A549 (cell line): Measurements from ENCODE around the gene MRPL16. TPM values are rescaled to one million over a fixed set of nuclear protein-coding genes. Genes with fewer than 3 reads are reported as not detected.

Experiments used
- ATAC-seq, 2 experiments: fragments of 200-7000 bp in 1 of 2; fragments of >200 bp in 1 of 2; cut with Nextera tagmentation in 1 of 2; cut with Tn5 transposase in 1 of 2; 3 replicates each; pipeline versions ENCODE4 v1.8.0 to v1.9.1; 2018 to 2020; ENCODE audit warnings: mild to moderate bottlenecking in 1 of 2, moderate library complexity in 1 of 2
- CTCF ChIA-PET: fragments of 300-600 bp; sonication (Branson Sonifier 250); formaldehyde crosslinking; extraction: SDS; loops from one replicate; lab custom pipeline; 2021; ENCODE audit warnings: antibody characterized with exemption, inconsistent platforms; lab: Yijun Ruan, JAX
- POLR2A ChIA-PET: fragments of 350-600 bp; formaldehyde crosslinking; extraction: SDS; loops from one replicate; lab custom pipeline; 2021; ENCODE audit warnings: antibody characterized with exemption, inconsistent platforms; lab: Yijun Ruan, JAX
- DNase-seq, 2 experiments: peaks; one replicate each; pipeline versions ENCODE4 v3.0.0 to v3.0.0-alpha.2; 2011 to 2016; ENCODE audit warnings: low read depth in 1 of 2, low spot score in 1 of 2
- FAIRE-seq: peaks from 2 replicates; lab custom pipeline; 2011; peaks lifted over from hg19 to GRCh38; lab: Jason Lieb, UNC
- H3K27ac ChIP-seq, 2 experiments: fragments of >200 bp; sonication (Bioruptor Twin); formaldehyde crosslinking; 3 replicates each; pipeline ENCODE4 v1.5.1; 2016 to 2017
- H3K4me1 ChIP-seq: fragments of >200 bp; sonication (Bioruptor Twin); formaldehyde crosslinking; 3 replicates; pipeline ENCODE4 v1.6.1; 2016
- H3K4me2 ChIP-seq: fragments of >200 bp; sonication (Bioruptor Twin); formaldehyde crosslinking; 3 replicates; pipeline ENCODE4 v1.6.1; 2016
- H3K4me3 ChIP-seq: fragments of >200 bp; sonication (Bioruptor Twin); formaldehyde crosslinking; 3 replicates; pipeline ENCODE4 v1.5.1; 2016
- H3K9me3 ChIP-seq: fragments of >200 bp; sonication (Bioruptor Twin); formaldehyde crosslinking; 3 replicates; pipeline ENCODE4 v1.6.1; 2016
- CHD4 ChIP-seq: fragments of 200-600 bp; sonication (generic); IDR thresholded peaks from 2 replicates; pipeline ENCODE4 v1.6.1; 2016; ENCODE audit warnings: antibody characterized with exemption, mild to moderate bottlenecking, borderline replicate concordance
- EP300 ChIP-seq, 2 experiments: fragments of >200 bp; sonication (Bioruptor Twin); formaldehyde crosslinking; IDR thresholded peaks; 2 replicates in 1 of 2; 3 replicates in 1 of 2; pipeline ENCODE4 v1.6.1; 2016 to 2017
- FOXS1 ChIP-seq: fragments of 250-450 bp; sonication (Bioruptor Pico); IDR thresholded peaks from 2 replicates; pipeline ENCODE4 v1.5.0; 2020; ENCODE audit warnings: mild to moderate bottlenecking, moderate library complexity
- HEYL ChIP-seq: fragments of 250-450 bp; sonication (Bioruptor Pico); IDR thresholded peaks from 2 replicates; pipeline ENCODE4 v1.8.0; 2021; ENCODE audit warnings: mild to moderate bottlenecking, moderate library complexity
- HOXA7 ChIP-seq: fragments of 250-450 bp; sonication (Bioruptor Pico); IDR thresholded peaks from 2 replicates; pipeline ENCODE4 v1.5.0; 2020; ENCODE audit warnings: mild to moderate bottlenecking, moderate library complexity
- HOXB13 ChIP-seq: fragments of 250-450 bp; sonication (Bioruptor Pico); IDR thresholded peaks from 2 replicates; pipeline ENCODE4 v1.5.0; 2020; ENCODE audit warnings: low read depth, mild to moderate bottlenecking, moderate library complexity
- JUN ChIP-seq, 2 experiments: fragments of >200 bp; sonication (Bioruptor Twin); formaldehyde crosslinking; IDR thresholded peaks; 2 replicates in 1 of 2; 3 replicates in 1 of 2; pipeline ENCODE4 v1.6.1; 2016 to 2017
- JUNB ChIP-seq: fragments of >200 bp; sonication (Bioruptor Twin); formaldehyde crosslinking; IDR thresholded peaks from 2 replicates; pipeline ENCODE4 v1.6.1; 2016
- KDM1A ChIP-seq: fragments of 200-600 bp; sonication (generic); IDR thresholded peaks from 2 replicates; pipeline ENCODE4 v1.6.1; 2016; ENCODE audit warnings: low read depth, mild to moderate bottlenecking
- MAFK ChIP-seq: fragments of 450-650 bp; IDR thresholded peaks from 2 replicates; pipeline ENCODE4 v1.6.1; 2014; ENCODE audit not compliant: partially characterized antibody
- NR3C1 ChIP-seq: fragments of >200 bp; sonication (Bioruptor Twin); formaldehyde crosslinking; IDR thresholded peaks from 3 replicates; pipeline ENCODE4 v1.6.1; 2017
- POLR2A ChIP-seq: IDR thresholded peaks from 2 replicates; pipeline ENCODE4 v1.6.1; 2012; ENCODE audit warnings: mild to moderate bottlenecking, low read length
- POLR2AphosphoS2 ChIP-seq: conservative IDR thresholded peaks from 2 replicates; pipeline ENCODE4 v1.6.1; 2012; ENCODE audit warnings: low read length, improper control_type of control experiment, inconsistent platforms
- RAD21 ChIP-seq, 2 experiments: fragments of >200 bp in 1 of 2; sonication (Bioruptor Twin) in 1 of 2; formaldehyde crosslinking in 1 of 2; IDR thresholded peaks in 1 of 2; conservative IDR thresholded peaks in 1 of 2; 2 replicates in 1 of 2; 3 replicates in 1 of 2; pipeline ENCODE4 v1.6.1; 2012 to 2018; ENCODE audit warnings: inconsistent platforms in 1 of 2
- RARB ChIP-seq: fragments of 250-450 bp; sonication (Bioruptor Pico); IDR thresholded peaks from 2 replicates; pipeline ENCODE4 v1.8.0; 2021; ENCODE audit warnings: mild to moderate bottlenecking, moderate library complexity
- ZSCAN20 ChIP-seq: fragments of 250-450 bp; sonication (Bioruptor Pico); IDR thresholded peaks from 2 replicates; pipeline ENCODE4 v1.8.0; 2022; ENCODE audit warnings: mild to moderate bottlenecking, moderate library complexity
- WGBS: methylation state at CpG from one replicate; pipeline ENCODE4 v1.1.6; 2017; ENCODE audit errors: missing lambda C conversion rate; 5-methylcytosine and 5-hydroxymethylcytosine counted together
- polyA plus RNA-seq, 4 experiments: library from polyadenylated mRNA; depleted of rRNA in 3 of 4; stranded (reverse); fragments of >200 nt; fragmentation: RNase III in 1 of 4; extraction: RNeasy Plus Mini Kit Qiagen cat#74134 plus additional on column Dnase treatment in 1 of 4; gene quantifications; 2 replicates in 3 of 4; 3 replicates in 1 of 4; pipeline ENCODE4 v1.2.3, GENCODE V29; 2011 to 2017
- TF ChIP-seq, protein P1 (sequence below): fragments of >200 bp; sonication (Bioruptor Twin); formaldehyde crosslinking; IDR thresholded peaks from 3 replicates; pipeline ENCODE4 v1.6.1; 2016
- TF ChIP-seq, protein P2 (sequence below): fragments of 150-350 bp; IDR thresholded peaks from 2 replicates; pipeline ENCODE4 v1.6.1; 2014; ENCODE audit warnings: low read depth, mild to moderate bottlenecking, low read length
- TF ChIP-seq, protein P3 (sequence below): fragments of 250-450 bp; sonication (Bioruptor Pico); IDR thresholded peaks from 2 replicates; pipeline ENCODE4 v1.5.0; 2021; ENCODE audit warnings: mild to moderate bottlenecking, moderate library complexity, borderline replicate concordance
- TF ChIP-seq, protein P4 (sequence below): IDR thresholded peaks from 2 replicates; pipeline ENCODE4 v1.6.1; 2012
- TF ChIP-seq, protein P5 (sequence below): fragments of >200 bp; sonication (Bioruptor Twin); formaldehyde crosslinking; IDR thresholded peaks from 3 replicates; pipeline ENCODE4 v1.5.1; 2016
- TF ChIP-seq, protein P6 (sequence below): fragments of 250-450 bp; sonication (Bioruptor Pico); IDR thresholded peaks from 2 replicates; pipeline ENCODE4 v1.5.0; 2020; ENCODE audit warnings: low read depth, mild to moderate bottlenecking, moderate library complexity

The MRPL16 gene
- polyA plus RNA-seq, 2 of the 4 experiments (the other 2 are of a cell fraction) = 57.3 to 77.7 TPM

DNA sequence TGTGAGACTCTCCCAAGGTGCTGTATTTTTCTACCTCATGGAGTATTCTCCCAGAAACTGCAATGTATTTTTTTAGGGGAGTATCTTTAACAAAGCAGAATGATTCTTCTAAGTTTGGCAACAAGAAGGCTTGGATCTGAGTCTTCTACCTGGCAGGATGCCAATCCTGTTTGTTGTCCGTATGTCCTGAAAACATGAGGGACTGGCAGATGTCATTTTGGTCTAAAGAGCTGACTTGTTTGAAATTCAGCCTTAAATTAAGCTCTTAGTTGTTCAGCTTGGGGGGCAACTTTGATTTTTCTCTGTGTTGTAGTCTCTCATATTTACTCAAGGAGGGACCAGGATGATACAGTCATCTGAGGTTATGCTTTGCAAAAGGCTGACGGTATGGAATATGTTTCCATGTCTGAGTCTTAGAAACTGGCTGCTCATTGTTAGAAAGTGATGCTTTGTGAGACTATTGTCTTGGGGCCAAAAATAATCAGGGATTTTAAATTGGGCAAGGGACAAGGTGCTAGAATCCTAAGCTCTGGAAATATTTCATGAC is 9.3 kb downstream of the MRPL16 start:
- POLR2A ChIA-PET = interaction anchor here (1.4 kb wide), 2 partner anchors 15 to 132 kb away, joined by 3 to 7 read pairs; partner anchors contain the start of gene PATL1
- H3K4me2 ChIP-seq = peak overlapping the region; percentile 35; the same call in 1 of the 3 replicates
- H3K27ac ChIP-seq = no peak overlapping the region

DNA sequence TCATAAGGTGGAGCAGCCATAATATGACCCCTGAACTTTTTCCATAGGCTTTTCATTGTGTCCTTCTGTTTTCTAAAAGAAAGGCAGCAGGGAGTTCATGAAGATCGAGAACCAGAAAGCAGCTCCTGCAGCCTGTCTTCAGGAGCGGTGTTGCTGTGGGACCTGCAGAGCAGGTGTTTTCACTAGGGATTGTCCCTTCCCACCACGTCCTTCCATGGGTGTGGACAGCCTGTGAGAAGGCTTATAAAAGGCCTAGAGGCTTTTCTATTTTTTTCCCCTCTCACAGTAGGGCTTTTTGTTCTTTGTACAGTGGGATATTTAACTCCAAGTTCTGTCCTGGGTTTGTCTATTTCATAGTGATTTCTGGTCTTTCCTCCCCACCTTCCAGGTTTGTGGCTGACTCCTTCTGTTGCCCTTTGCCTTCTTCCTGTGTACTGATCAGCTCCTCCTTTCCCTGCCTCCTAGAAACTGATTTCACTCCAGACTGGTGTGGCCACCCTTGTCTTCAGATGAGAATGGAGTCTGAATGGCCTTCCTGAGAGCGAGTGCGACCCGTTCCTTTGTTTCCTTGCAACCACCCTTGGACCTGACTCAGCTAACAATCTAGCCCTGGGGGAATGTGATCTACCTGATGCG is 10.1 kb downstream of the MRPL16 start:
- TF ChIP-seq KDM1A = no peak
- TF ChIP-seq RAD21 (conservative IDR thresholded peaks at IDR 0.05 in 1 of 2, IDR thresholded peaks at IDR 0.05 in 1 of 2) = no peak
- TF ChIP-seq, protein P1, sequence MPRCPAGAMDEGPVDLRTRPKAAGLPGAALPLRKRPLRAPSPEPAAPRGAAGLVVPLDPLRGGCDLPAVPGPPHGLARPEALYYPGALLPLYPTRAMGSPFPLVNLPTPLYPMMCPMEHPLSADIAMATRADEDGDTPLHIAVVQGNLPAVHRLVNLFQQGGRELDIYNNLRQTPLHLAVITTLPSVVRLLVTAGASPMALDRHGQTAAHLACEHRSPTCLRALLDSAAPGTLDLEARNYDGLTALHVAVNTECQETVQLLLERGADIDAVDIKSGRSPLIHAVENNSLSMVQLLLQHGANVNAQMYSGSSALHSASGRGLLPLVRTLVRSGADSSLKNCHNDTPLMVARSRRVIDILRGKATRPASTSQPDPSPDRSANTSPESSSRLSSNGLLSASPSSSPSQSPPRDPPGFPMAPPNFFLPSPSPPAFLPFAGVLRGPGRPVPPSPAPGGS = no peak
- no peak for TF ChIP-seq JUN (IDR thresholded peaks at IDR 0.05)
- TF ChIP-seq, protein P2, sequence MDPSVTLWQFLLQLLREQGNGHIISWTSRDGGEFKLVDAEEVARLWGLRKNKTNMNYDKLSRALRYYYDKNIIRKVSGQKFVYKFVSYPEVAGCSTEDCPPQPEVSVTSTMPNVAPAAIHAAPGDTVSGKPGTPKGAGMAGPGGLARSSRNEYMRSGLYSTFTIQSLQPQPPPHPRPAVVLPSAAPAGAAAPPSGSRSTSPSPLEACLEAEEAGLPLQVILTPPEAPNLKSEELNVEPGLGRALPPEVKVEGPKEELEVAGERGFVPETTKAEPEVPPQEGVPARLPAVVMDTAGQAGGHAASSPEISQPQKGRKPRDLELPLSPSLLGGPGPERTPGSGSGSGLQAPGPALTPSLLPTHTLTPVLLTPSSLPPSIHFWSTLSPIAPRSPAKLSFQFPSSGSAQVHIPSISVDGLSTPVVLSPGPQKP = no peak
- TF ChIP-seq RARB (CRISPR knock-in tag) = no peak
- TF ChIP-seq HEYL (CRISPR knock-in tag) = no peak
- TF ChIP-seq, protein P3, sequence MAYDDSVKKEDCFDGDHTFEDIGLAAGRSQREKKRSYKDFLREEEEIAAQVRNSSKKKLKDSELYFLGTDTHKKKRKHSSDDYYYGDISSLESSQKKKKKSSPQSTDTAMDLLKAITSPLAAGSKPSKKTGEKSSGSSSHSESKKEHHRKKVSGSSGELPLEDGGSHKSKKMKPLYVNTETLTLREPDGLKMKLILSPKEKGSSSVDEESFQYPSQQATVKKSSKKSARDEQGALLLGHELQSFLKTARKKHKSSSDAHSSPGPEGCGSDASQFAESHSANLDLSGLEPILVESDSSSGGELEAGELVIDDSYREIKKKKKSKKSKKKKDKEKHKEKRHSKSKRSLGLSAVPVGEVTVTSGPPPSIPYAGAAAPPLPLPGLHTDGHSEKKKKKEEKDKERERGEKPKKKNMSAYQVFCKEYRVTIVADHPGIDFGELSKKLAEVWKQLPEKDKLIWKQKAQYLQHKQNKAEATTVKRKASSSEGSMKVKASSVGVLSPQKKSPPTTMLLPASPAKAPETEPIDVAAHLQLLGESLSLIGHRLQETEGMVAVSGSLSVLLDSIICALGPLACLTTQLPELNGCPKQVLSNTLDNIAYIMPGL = no peak
- TF ChIP-seq, protein P4, sequence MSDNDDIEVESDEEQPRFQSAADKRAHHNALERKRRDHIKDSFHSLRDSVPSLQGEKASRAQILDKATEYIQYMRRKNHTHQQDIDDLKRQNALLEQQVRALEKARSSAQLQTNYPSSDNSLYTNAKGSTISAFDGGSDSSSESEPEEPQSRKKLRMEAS = no peak
- TF ChIP-seq, protein P5, sequence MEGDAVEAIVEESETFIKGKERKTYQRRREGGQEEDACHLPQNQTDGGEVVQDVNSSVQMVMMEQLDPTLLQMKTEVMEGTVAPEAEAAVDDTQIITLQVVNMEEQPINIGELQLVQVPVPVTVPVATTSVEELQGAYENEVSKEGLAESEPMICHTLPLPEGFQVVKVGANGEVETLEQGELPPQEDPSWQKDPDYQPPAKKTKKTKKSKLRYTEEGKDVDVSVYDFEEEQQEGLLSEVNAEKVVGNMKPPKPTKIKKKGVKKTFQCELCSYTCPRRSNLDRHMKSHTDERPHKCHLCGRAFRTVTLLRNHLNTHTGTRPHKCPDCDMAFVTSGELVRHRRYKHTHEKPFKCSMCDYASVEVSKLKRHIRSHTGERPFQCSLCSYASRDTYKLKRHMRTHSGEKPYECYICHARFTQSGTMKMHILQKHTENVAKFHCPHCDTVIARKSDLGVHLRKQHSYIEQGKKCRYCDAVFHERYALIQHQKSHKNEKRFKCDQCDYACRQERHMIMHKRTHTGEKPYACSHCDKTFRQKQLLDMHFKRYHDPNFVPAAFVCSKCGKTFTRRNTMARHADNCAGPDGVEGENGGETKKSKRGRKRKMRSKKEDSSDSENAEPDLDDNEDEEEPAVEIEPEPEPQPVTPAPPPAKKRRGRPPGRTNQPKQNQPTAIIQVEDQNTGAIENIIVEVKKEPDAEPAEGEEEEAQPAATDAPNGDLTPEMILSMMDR = no peak
- no peak overlapping the region for H3K4me2 ChIP-seq
- ChIA-PET POLR2A (interaction anchor here (0.6 to 1.4 kb wide), 2 partner anchors 130 to 132 kb away, joined by 4 to 7 read pairs; partner anchors contain the start of gene PATL1), CTCF (interaction anchor here (1.1 to 16.3 kb wide), 8 partner anchors 8 to 629 kb away, joined by 3 to 261 read pairs (median 7); partner anchors contain the start of genes DTX4, MRPL16 and STX3)
- no peak overlapping the region for H3K4me3 ChIP-seq
- H3K9me3 ChIP-seq = no peaks in the 10 kb centered on the region
- WGBS = 71% methylated on average over 7 of the region's 7 CpGs
- no peak overlapping the region for H3K27ac ChIP-seq
- FAIRE-seq = no peak
- no peak for DNase-seq
- peaks cover 17% of the 10 kb centered on the region; the same call in 2 of the 3 replicates for H3K4me1 ChIP-seq
- no peak for ATAC-seq

More for the DNA sequence above, 9.3 kb downstream of the MRPL16 start:
- ATAC-seq = 0 out of 6 replicates have a peak, but pooled peaks of 1 of the 2 experiments have one; percentile 36
- H3K4me3 ChIP-seq = no peak overlapping the region
- WGBS = 39% methylated on average over 2 of the region's 2 CpGs
- CTCF ChIA-PET = interaction anchor here (0.8 to 16.3 kb wide), 22 partner anchors 9 to 630 kb away, joined by 3 to 261 read pairs (median 5); partner anchors contain the start of genes DTX4, MRPL16 and STX3
- DNase-seq = no peak
- H3K4me1 ChIP-seq = peaks cover 17% of the 10 kb centered on the region; the same call in 2 of the 3 replicates
- no peaks in the 10 kb centered on the region for H3K9me3 ChIP-seq
- FAIRE-seq = no peak
- TF ChIP-seq MAFK = no peak
- no peak for TF ChIP-seq NR3C1
- no peak for TF ChIP-seq POLR2A
- TF ChIP-seq EP300 (IDR thresholded peaks at IDR 0.05) = no peak
- no peak for TF ChIP-seq HOXB13 (CRISPR knock-in tag)
- no peak for TF ChIP-seq RAD21 (conservative IDR thresholded peaks at IDR 0.05 in 1 of 2, IDR thresholded peaks at IDR 0.05 in 1 of 2)
- TF ChIP-seq FOXS1 = no peak
- no peak for TF ChIP-seq JUNB
- no peak for TF ChIP-seq ZSCAN20 (CRISPR knock-in tag)
- TF ChIP-seq, protein P3 = no peak
- TF ChIP-seq, protein P6, sequence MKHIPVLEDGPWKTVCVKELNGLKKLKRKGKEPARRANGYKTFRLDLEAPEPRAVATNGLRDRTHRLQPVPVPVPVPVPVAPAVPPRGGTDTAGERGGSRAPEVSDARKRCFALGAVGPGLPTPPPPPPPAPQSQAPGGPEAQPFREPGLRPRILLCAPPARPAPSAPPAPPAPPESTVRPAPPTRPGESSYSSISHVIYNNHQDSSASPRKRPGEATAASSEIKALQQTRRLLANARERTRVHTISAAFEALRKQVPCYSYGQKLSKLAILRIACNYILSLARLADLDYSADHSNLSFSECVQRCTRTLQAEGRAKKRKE (CRISPR knock-in tag) = no peak
- no peak for TF ChIP-seq RARB (CRISPR knock-in tag)
- no peak for TF ChIP-seq HOXA7 (CRISPR knock-in tag)
- no peak for TF ChIP-seq CHD4
- no peak for TF ChIP-seq POLR2AphosphoS2
